Measurements from ENCODE around the gene JAK2. TPM values are rescaled to one million over a fixed set of nuclear protein-coding genes. Genes with fewer than 3 reads are reported as not detected.

Gene JAK2
- total RNA-seq, 1 donor from 2014 or later = 31.9 TPM

DNA sequence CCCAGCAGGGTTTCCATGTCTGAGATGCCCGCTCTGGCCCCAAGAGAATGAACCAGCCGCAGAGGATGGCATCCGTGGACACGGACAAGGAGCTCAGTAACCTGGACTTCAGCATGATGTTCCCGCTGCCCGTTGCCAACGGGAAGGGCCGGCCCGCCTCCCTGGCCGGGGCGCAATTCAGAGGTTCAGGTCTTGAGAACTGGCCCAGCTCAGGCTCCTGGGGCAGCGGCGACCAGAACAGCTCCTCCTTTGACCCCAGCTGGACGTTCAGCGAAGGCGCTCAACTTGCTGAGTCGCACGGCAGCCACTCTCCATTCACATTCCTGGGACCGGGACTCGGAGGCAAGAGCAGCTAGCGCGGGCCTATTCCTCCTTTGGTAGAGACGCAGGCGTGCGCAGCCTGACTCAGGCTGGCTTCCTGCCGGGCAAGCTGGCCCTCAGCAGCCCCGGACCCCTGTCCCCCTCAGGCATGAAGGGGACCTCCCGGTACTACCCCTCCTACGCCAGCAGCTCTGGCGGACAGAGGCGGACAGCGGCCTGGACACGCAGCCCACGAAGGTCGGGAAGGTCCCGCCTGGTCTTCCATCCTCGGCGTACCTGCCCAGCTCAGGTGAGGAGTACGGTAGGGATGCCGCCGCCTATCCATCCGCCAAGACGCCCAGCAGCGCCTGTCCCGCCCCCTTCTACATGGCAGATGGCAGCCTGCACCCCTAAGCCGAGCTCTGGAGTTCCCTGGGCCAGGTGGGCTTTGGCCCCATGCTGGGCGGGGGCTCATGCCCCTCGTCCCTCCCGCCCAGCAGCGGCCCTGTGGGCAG, 126.0 kb downstream of the JAK2 start:
- Histone ChIP-seq H3K27ac (no peak overlapping the region), H3K36me3 (peaks cover 2 to 37% of the 10 kb centered on the region in 2 donors), H3K4me1 (no peaks in the 10 kb centered on the region), H3K27me3 (no peaks in the 10 kb centered on the region), H3K9me3 (peaks cover 0 to 8% of the 10 kb centered on the region in 2 donors), H3K4me3 (no peak overlapping the region)
- intact Hi-C loops (cut with DNase I) = no loop called here
- TF ChIP-seq, protein P1, sequence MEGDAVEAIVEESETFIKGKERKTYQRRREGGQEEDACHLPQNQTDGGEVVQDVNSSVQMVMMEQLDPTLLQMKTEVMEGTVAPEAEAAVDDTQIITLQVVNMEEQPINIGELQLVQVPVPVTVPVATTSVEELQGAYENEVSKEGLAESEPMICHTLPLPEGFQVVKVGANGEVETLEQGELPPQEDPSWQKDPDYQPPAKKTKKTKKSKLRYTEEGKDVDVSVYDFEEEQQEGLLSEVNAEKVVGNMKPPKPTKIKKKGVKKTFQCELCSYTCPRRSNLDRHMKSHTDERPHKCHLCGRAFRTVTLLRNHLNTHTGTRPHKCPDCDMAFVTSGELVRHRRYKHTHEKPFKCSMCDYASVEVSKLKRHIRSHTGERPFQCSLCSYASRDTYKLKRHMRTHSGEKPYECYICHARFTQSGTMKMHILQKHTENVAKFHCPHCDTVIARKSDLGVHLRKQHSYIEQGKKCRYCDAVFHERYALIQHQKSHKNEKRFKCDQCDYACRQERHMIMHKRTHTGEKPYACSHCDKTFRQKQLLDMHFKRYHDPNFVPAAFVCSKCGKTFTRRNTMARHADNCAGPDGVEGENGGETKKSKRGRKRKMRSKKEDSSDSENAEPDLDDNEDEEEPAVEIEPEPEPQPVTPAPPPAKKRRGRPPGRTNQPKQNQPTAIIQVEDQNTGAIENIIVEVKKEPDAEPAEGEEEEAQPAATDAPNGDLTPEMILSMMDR (IDR thresholded peaks at IDR 0.05) = no peak
- no peak for DNase-seq (ENCODE audit: low spot score in 2 of 2)

DNA sequence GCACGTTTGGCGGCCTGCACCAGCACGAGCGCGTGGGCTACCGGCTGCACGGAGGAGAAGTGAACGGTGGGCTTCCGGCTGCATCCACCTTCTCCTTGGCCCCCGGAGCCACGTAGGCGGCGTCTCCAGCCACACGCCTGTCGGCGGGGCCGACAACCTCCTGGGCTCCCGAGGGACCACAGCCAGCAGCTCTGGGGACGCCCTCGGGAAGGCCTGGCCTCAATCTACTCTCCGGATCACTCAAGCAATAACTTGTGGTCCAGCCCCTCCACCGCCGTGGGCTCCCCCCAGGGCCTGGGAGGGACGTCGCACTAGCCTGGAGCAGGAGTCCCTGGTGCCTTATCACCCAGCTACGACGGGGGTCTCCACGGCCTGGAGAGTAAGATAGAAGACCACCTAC, 126.6 kb downstream of the JAK2 start:
- Histone ChIP-seq H3K9me3 (peaks cover 0 to 2% of the 10 kb centered on the region in 2 donors), H3K27ac (no peak overlapping the region), H3K36me3 (peaks cover 1 to 37% of the 10 kb centered on the region in 2 donors), H3K4me3 (no peak overlapping the region), H3K27me3 (no peaks in the 10 kb centered on the region), H3K4me1 (no peaks in the 10 kb centered on the region)
- intact Hi-C loops (cut with DNase I) = no loop called here
- TF ChIP-seq, protein P1 (IDR thresholded peaks at IDR 0.05) = no peak
- DNase-seq (ENCODE audit: low spot score in 2 of 2) = no peak

DNA sequence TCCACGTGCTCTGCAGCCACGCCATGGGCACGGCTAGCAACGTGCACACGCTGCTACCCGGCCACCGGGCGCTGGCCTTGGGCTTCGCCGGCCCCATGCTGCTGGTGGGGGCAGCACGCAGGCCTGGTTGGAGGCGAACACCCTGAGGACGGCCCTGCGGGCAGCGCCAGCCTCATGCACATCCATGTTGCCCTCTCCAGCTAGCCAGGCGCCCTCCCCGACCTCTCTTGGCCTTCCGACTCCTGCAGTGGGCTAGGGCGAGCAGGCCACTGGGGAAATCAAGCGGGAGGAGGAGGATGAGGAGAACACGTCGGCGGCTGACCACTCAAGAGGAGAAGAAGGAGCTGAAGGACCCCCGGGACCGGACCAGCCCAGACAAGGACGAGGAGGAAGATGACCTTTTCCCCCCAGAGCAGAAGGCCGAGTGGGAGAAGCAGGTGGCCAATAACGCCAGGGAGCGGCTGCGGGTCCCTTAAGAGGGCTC, 127.1 kb downstream of the JAK2 start:
- H3K36me3 ChIP-seq = peaks cover 3 to 37% of the 10 kb centered on the region in 2 donors
- DNase-seq (ENCODE audit: low spot score in 2 of 2) = no peak
- TF ChIP-seq, protein P1 (IDR thresholded peaks at IDR 0.05) = no peak

DNA sequence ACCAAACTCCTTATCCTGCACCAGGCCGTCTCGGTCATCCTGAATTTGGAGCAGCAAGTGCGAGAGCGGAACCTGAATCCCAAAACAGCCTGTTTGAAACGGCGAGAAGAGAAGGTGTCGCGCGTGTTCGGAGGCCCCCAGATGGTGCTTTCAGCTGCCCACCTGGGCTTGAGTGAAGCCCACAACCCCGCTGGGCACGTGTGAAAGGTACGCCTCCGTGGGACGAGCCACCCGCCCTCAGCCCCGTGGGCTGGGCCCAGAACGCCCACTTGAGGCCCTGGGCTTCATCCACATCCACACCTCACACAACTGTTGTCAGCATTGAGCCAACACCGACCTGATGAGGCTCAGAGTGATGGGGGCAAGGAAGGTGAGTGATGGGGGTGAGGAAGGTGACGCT, 127.6 kb downstream of the JAK2 start:
- peaks cover 3 to 37% of the 10 kb centered on the region in 2 donors for H3K36me3 ChIP-seq
- H3K4me1 ChIP-seq = no peaks in the 10 kb centered on the region
- no peak for DNase-seq (ENCODE audit: low spot score in 2 of 2)
- no peaks in the 10 kb centered on the region for H3K27me3 ChIP-seq
- TF ChIP-seq, protein P1 (IDR thresholded peaks at IDR 0.05) = no peak
- H3K4me3 ChIP-seq = no peak overlapping the region
- no peak overlapping the region for H3K27ac ChIP-seq
- H3K9me3 ChIP-seq = no peaks in the 10 kb centered on the region
- intact Hi-C loops (cut with DNase I) = no loop called here

More for the DNA sequence above, 127.1 kb downstream of the JAK2 start:
- intact Hi-C loops (cut with DNase I) = no loop called here
- Histone ChIP-seq H3K27me3 (no peaks in the 10 kb centered on the region), H3K4me3 (no peak overlapping the region), H3K27ac (no peak overlapping the region), H3K4me1 (no peaks in the 10 kb centered on the region), H3K9me3 (no peaks in the 10 kb centered on the region)

DNA sequence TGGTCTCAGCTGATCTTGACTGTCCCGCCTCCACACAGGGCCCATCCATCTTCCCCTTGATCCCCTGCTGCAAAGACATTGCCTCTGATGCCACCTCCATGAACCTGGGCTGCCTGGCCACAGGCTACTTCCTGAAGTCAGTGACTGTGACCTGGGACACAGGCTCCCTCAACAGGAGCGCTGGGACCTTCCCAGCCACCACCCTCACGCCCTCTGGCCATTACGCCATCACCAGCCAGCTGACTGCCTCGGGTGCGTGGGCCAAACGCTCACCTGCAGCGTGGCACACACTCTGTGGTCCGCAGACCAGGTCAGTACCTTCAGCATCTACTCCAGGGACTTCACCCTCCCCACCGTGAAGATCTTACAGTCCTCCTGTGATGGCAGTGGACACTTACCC, 128.5 kb downstream of the JAK2 start:
- no peak for DNase-seq (ENCODE audit: low spot score in 2 of 2)
- H3K4me1 ChIP-seq = no peaks in the 10 kb centered on the region
- H3K4me3 ChIP-seq = no peak overlapping the region
- TF ChIP-seq, protein P1 (IDR thresholded peaks at IDR 0.05) = no peak
- H3K27me3 ChIP-seq = no peaks in the 10 kb centered on the region
- no peak overlapping the region for H3K27ac ChIP-seq
- H3K9me3 ChIP-seq = no peaks in the 10 kb centered on the region
- intact Hi-C loops (cut with DNase I) = no loop called here
- peaks cover 5 to 37% of the 10 kb centered on the region in 2 donors for H3K36me3 ChIP-seq
